Calu3 (cell line): ENCODE measurements around the gene FHIT. TPM values are rescaled to one million over a fixed set of nuclear protein-coding genes. Genes with fewer than 3 reads are reported as not detected.

Experiments used
- BruUV-seq: library from RNA; stranded (reverse); fragments of 400-500 nt; replicated peaks from 2 replicates; lab custom pipeline; 2021; lab: Mats Ljungman, UMichigan
- CTCF ChIA-PET: fragments of 300-600 bp; sonication (Branson Sonifier 250); formaldehyde crosslinking; loops from one replicate; lab custom pipeline; 2022; ENCODE audit warnings: antibody characterized with exemption; lab: Charles Lee
- DNase-seq: peaks from one replicate; pipeline ENCODE4 v3.0.0; 2022
- H3K27ac Mint-ChIP-seq: one replicate; pipeline ENCODE4 v1.8.0; 2022; ENCODE audit warnings: mixed read lengths; ENCODE audit not compliant: unreplicated experiment
- H3K27me3 Mint-ChIP-seq: one replicate; pipeline ENCODE4 v1.8.0; 2022; ENCODE audit warnings: mixed read lengths; ENCODE audit not compliant: unreplicated experiment
- H3K36me3 Mint-ChIP-seq: one replicate; pipeline ENCODE4 v1.8.0; 2022; ENCODE audit warnings: mild to moderate bottlenecking, moderate library complexity, mixed read lengths; ENCODE audit not compliant: insufficient read depth, unreplicated experiment
- H3K4me1 Mint-ChIP-seq: one replicate; pipeline ENCODE4 v1.8.0; 2022; ENCODE audit warnings: mild to moderate bottlenecking, low read depth, mixed read lengths; ENCODE audit not compliant: unreplicated experiment
- H3K4me3 Mint-ChIP-seq: one replicate; pipeline ENCODE4 v1.8.0; 2022; ENCODE audit warnings: mild to moderate bottlenecking, low read depth, moderate library complexity, mixed read lengths; ENCODE audit not compliant: unreplicated experiment
- H3K9me3 Mint-ChIP-seq: one replicate; pipeline ENCODE4 v1.8.0; 2022; ENCODE audit warnings: low read depth, mixed read lengths; ENCODE audit not compliant: unreplicated experiment
- CTCF ChIP-seq: fragments of 200-600 bp; IDR thresholded peaks from one replicate; pipeline ENCODE4 v1.8.0; 2022; ENCODE audit warnings: antibody characterized with exemption; ENCODE audit not compliant: unreplicated experiment
- intact Hi-C: fragments of 100-400 bp; cut with micrococcal nuclease; formaldehyde crosslinking; loops from one replicate; pipeline ENCODE4 v1.10.0; 2022; ENCODE audit not compliant: unreplicated experiment
- total RNA-seq: library from RNA; stranded (reverse); gene quantifications from 2 replicates; pipeline ENCODE4 v1.2.3, GENCODE V29; 2022

Gene FHIT
- total RNA-seq, 1 experiment from 2014 or later: 6.2 TPM

- DNase-seq: no peak
- no peak overlapping the region for H3K4me3 Mint-ChIP-seq
- no peaks in the 10 kb centered on the region for H3K27me3 Mint-ChIP-seq
- no TSS peak for BruUV-seq
- no peak for TF ChIP-seq CTCF
- H3K4me1 Mint-ChIP-seq: no peaks in the 10 kb centered on the region
- H3K36me3 Mint-ChIP-seq: no peaks in the 10 kb centered on the region
- H3K27ac Mint-ChIP-seq: no peak overlapping the region
- CTCF ChIA-PET: no interaction called here
- intact Hi-C loops: no loop called here
- H3K9me3 Mint-ChIP-seq: peaks cover 4% of the 10 kb centered on the region
Measured at GRCh38 chr3:59998058-59998457, 1253.2 kb downstream of the FHIT start.

- no peaks in the 10 kb centered on the region for H3K27me3 Mint-ChIP-seq
- H3K36me3 Mint-ChIP-seq: no peaks in the 10 kb centered on the region
- BruUV-seq: no TSS peak
- H3K4me1 Mint-ChIP-seq: no peaks in the 10 kb centered on the region
- CTCF ChIA-PET: no interaction called here
- H3K9me3 Mint-ChIP-seq: peaks cover 6% of the 10 kb centered on the region
- intact Hi-C loops: no loop called here
- no peak for TF ChIP-seq CTCF
- DNase-seq: no peak
- no peak overlapping the region for H3K4me3 Mint-ChIP-seq
- no peak overlapping the region for H3K27ac Mint-ChIP-seq
Measured at GRCh38 chr3:59997583-59997982, 1253.7 kb downstream of the FHIT start.

- H3K4me3 Mint-ChIP-seq: no peak overlapping the region
- peaks cover 11% of the 10 kb centered on the region for H3K9me3 Mint-ChIP-seq
- H3K4me1 Mint-ChIP-seq: no peaks in the 10 kb centered on the region
- intact Hi-C loops: no loop called here
- H3K36me3 Mint-ChIP-seq: no peaks in the 10 kb centered on the region
- no peak overlapping the region for H3K27ac Mint-ChIP-seq
- no peak for DNase-seq
- TF ChIP-seq CTCF: no peak
- CTCF ChIA-PET: no interaction called here
- H3K27me3 Mint-ChIP-seq: no peaks in the 10 kb centered on the region
- BruUV-seq: no TSS peak
Measured at GRCh38 chr3:59996056-59996455, 1255.2 kb downstream of the FHIT start.

GRCh38 chr3:59995563-59995962 lies 1255.7 kb downstream of the FHIT start:
- H3K4me3 Mint-ChIP-seq: no peak overlapping the region
- CTCF ChIA-PET: interaction anchor here (0.7 kb wide), 1 partner anchor 1904 kb away, joined by 3 read pairs; no protein-coding TSS in a partner anchor
- no peaks in the 10 kb centered on the region for H3K27me3 Mint-ChIP-seq
- no peak overlapping the region for H3K27ac Mint-ChIP-seq
- BruUV-seq: no TSS peak
- intact Hi-C loops: no loop called here
- H3K9me3 Mint-ChIP-seq: peaks cover 8% of the 10 kb centered on the region
- H3K36me3 Mint-ChIP-seq: no peaks in the 10 kb centered on the region
- DNase-seq: no peak
- no peaks in the 10 kb centered on the region for H3K4me1 Mint-ChIP-seq
- no peak for TF ChIP-seq CTCF
